Body of pancreas (tissue), 4 donors: ENCODE measurements around the gene POLR3E. TPM values are rescaled to one million over a fixed set of nuclear protein-coding genes. Genes with fewer than 3 reads are reported as not detected.

Experiments used
- ATAC-seq: fragments of 150-250 bp; one replicate; pipeline ENCODE4 v1.9.1; 2016
- DNase-seq, 4 donors: peaks; one replicate each; pipeline ENCODE4 v3.0.0-alpha.2; 2019
- H3K27ac ChIP-seq, 4 donors: fragments of 200-600 bp; sonication (generic); 1 replicate in 3 of 4; 2 replicates in 1 of 4; pipeline versions ENCODE4 v1.5.1 to v1.6.1; 2016 to 2019; ENCODE audit warnings: mild to moderate bottlenecking in 1 of 4, mixed read lengths in 1 of 4, moderate library complexity in 1 of 4
- H3K27me3 ChIP-seq, 2 donors: fragments of 200-600 bp; sonication (generic); one replicate each; pipeline ENCODE4 v1.6.0; 2016; ENCODE audit warnings: mild to moderate bottlenecking in 1 of 2
- H3K36me3 ChIP-seq, 2 donors: fragments of 200-600 bp; sonication (generic); replicated peaks in 1 of 2; 2 replicates each; pipeline ENCODE4 v1.5.1; 2016; ENCODE audit warnings: low read depth in 2 of 2; ENCODE audit not compliant: insufficient read depth in 1 of 2
- H3K4me1 ChIP-seq: fragments of 200-600 bp; sonication (generic); one replicate; pipeline ENCODE4 v1.6.0; 2016
- H3K4me3 ChIP-seq, 2 donors: fragments of 200-600 bp; sonication (generic); 1 replicate in 1 of 2; 2 replicates in 1 of 2; pipeline ENCODE4 v1.5.1; 2016 to 2019
- H3K9me3 ChIP-seq, 3 donors: fragments of 200-600 bp; sonication (generic); 1 replicate in 2 of 3; 2 replicates in 1 of 3; pipeline ENCODE4 v1.5.1; 2016
- POLR2A ChIP-seq, 3 donors: fragments of 450-650 bp; IDR thresholded peaks; one replicate each; pipeline ENCODE4 v1.6.1; 2016; ENCODE audit warnings: antibody characterized with exemption in 3 of 3, mild to moderate bottlenecking in 2 of 3
- WGBS, 2 donors: methylation state at CpG; one replicate each; pipeline ENCODE4 v1.1.5; 2017; 5-methylcytosine and 5-hydroxymethylcytosine counted together
- intact Hi-C: fragments of 100-400 bp; cut with DNase I; formaldehyde crosslinking; loops from one replicate; pipeline ENCODE4 v1.15.1; 2023
- total RNA-seq, 2 donors: library from RNA; depleted of rRNA; stranded (reverse); fragments of >200 nt; gene quantifications; one replicate each; pipeline ENCODE4 v1.1.0, GENCODE V29; 2016
- TF ChIP-seq, protein P1 (sequence below), 7 experiments: fragments of 450-650 bp in 4 of 7; fragments of 200-600 bp in 3 of 7; sonication (generic) in 3 of 7; IDR thresholded peaks; one replicate each; pipeline ENCODE4 v1.5.1; 2016 to 2019; ENCODE audit warnings: antibody characterized with exemption in 7 of 7

The POLR3E gene
- total RNA-seq, 2 donors from 2014 or later, result 52.1 to 94.9 TPM

DNA sequence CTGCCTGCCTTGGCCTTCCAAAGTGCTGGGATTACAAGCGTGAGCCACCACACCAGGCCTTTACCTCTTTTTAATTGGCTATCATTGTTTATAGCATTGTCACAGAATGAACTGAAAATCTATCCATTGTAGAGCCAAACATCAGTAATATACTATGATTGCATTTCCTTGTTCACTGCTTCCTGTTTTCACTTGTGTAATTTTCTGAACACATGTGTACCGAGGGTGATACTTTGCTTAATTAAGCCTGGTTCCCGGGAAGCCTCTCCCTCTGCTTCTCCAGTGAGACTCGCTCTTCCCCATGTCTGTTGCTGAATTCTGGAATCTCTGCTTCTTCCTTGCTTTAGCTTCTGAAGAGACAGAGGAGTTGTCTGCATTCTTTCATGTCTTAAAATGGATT is 33.1 kb downstream of the POLR3E start:
- Histone ChIP-seq H3K36me3 (peaks cover 14 to 21% of the 10 kb centered on the region in 2 donors), H3K9me3 (no peaks in the 10 kb centered on the region), H3K4me1 (no peaks in the 10 kb centered on the region), H3K27ac (no peak overlapping the region), H3K27me3 (no peaks in the 10 kb centered on the region), H3K4me3 (no peak overlapping the region)
- TF ChIP-seq, protein P1, sequence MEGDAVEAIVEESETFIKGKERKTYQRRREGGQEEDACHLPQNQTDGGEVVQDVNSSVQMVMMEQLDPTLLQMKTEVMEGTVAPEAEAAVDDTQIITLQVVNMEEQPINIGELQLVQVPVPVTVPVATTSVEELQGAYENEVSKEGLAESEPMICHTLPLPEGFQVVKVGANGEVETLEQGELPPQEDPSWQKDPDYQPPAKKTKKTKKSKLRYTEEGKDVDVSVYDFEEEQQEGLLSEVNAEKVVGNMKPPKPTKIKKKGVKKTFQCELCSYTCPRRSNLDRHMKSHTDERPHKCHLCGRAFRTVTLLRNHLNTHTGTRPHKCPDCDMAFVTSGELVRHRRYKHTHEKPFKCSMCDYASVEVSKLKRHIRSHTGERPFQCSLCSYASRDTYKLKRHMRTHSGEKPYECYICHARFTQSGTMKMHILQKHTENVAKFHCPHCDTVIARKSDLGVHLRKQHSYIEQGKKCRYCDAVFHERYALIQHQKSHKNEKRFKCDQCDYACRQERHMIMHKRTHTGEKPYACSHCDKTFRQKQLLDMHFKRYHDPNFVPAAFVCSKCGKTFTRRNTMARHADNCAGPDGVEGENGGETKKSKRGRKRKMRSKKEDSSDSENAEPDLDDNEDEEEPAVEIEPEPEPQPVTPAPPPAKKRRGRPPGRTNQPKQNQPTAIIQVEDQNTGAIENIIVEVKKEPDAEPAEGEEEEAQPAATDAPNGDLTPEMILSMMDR (IDR thresholded peaks at IDR 0.05), result no peak
- TF ChIP-seq POLR2A (IDR thresholded peaks at IDR 0.05), result no peak
- ATAC-seq (no peak), DNase-seq (no peak)
- WGBS, 2 donors, result 71 to 78% methylated on average over 4 of the region's 4 CpGs
- intact Hi-C loops, result no loop called here

DNA sequence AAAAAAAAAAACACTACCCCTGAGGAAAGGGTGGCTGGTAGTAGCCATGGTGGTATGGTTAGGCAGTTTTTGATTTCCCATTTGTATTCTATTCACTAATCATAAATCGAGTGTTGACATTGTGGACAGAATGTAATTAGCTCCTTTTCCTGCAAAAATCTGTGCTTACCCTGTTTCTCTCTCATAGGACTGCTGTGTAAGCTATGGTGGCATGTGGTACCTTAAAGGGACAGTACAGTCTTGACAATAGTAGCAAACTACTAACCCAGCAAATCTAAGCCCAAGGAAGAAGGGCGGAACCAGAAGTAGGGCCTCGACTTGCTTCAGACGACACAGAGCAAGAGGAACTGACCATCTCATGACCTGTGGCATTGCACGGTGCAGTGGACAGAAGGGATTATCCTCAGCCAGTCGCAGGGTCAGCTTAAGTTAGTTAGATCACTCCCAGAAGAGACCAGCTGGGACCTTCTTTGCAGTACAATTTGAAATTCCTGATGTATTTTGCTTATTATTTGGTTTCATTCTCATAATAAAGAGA is 36.3 kb downstream of the POLR3E start:
- DNase-seq (peak in 1 of 4 donors; percentile 43), ATAC-seq (no peak)
- H3K9me3 ChIP-seq, result peaks cover 0 to 10% (median 0%) of the 10 kb centered on the region in 3 donors
- H3K27ac ChIP-seq, result no peak overlapping the region
- H3K27me3 ChIP-seq, result no peaks in the 10 kb centered on the region
- 60 to 71% methylated on average over 6 of the region's 6 CpGs for WGBS, 2 donors
- intact Hi-C loops, result no loop called here
- H3K36me3 ChIP-seq, result peaks cover 9 to 14% of the 10 kb centered on the region in 2 donors
- H3K4me3 ChIP-seq, result no peak overlapping the region
- no peaks in the 10 kb centered on the region for H3K4me1 ChIP-seq
- no peak for TF ChIP-seq POLR2A (IDR thresholded peaks at IDR 0.05)
- TF ChIP-seq, protein P1 (IDR thresholded peaks at IDR 0.05), result no peak

DNA sequence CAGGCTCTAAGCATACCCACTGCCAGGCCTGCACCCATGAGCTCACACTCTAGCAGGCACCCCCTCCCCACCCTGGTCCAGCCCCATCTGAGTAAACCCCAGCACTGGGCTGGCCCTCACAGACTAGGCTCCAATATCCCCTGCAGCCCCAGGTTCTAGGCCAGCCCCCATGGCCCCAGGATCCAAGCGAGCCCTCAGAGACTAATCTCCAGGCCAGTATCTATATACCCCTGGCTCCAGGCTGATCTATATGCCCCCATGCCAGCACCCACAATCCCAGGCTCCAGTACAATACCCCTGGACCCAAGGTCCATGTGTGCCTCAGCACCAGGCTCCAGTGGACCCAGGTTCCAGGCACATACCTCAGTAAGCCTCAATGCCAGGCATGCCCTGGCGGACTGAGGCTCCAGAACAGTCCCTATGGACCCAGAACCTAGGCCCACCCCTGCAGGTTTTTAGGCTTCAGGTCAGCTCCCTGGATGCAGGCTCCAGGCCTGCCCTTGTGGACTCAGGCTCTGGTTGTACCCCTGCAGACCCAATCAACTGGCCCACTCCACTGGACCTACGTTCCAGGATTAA is 38.5 kb downstream of the POLR3E start:
- no peak for TF ChIP-seq POLR2A (IDR thresholded peaks at IDR 0.05)
- TF ChIP-seq, protein P1 (IDR thresholded peaks at IDR 0.05), result no peak
- intact Hi-C loops, result no loop called here
- DNase-seq, result no peak
- Histone ChIP-seq H3K9me3 (peaks cover 0 to 10% (median 0%) of the 10 kb centered on the region in 3 donors), H3K4me1 (no peaks in the 10 kb centered on the region), H3K27me3 (no peaks in the 10 kb centered on the region), H3K27ac (no peak overlapping the region), H3K4me3 (no peak overlapping the region), H3K36me3 (peaks cover 7 to 14% of the 10 kb centered on the region in 2 donors)
- ATAC-seq, result no peak
- 97 to 100% methylated on average over 2 to 3 of the region's 3 CpGs for WGBS, 2 donors

DNA sequence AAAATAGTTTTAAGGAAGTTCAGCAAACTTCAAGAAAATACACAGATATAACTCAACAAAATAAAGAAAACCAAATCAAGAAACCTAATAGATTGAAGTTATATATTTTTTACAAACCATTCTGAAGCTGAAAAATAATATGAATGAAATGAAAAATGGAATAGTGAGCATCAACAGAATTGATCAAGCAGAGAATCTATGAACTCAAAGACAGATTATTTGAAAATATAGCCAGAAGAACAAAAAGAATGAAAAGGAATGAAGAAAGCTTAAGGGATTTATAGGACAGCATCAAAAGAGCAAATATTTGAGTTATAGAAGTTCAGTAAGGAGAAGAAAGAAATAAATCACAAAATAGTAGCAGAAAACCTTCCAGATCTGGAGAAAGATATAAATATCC is 39.4 kb downstream of the POLR3E start:
- peaks cover 7 to 14% of the 10 kb centered on the region in 2 donors for H3K36me3 ChIP-seq
- no peak for DNase-seq
- ATAC-seq, result no peak
- H3K27me3 ChIP-seq, result no peaks in the 10 kb centered on the region
- no peak overlapping the region for H3K27ac ChIP-seq
- TF ChIP-seq POLR2A (IDR thresholded peaks at IDR 0.05), result no peak
- TF ChIP-seq, protein P1 (IDR thresholded peaks at IDR 0.05), result no peak
- no peaks in the 10 kb centered on the region for H3K4me1 ChIP-seq
- H3K4me3 ChIP-seq, result no peak overlapping the region
- H3K9me3 ChIP-seq, result peaks cover 0 to 10% (median 0%) of the 10 kb centered on the region in 3 donors
- intact Hi-C loops, result no loop called here

DNA sequence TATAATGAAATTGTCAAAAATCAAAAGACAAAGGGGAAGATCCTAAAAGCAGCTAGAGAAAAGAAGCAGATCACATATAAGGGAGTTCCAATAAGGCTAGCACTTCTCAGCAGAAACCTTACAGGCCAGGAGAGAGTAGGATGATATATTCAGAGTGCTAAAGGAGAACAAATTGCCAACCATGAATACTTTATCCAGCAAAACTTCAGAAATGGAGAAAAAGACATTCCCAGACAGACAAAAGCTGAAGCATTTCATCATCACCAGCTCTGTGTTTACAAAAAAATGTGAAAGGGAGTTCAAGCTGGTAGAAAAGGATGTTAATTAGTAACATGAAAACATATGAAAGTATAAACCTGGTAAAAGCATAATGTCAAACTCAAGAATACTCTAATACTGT is 39.8 kb downstream of the POLR3E start:
- ATAC-seq (no peak), DNase-seq (no peak)
- Histone ChIP-seq H3K36me3 (peaks cover 7 to 11% of the 10 kb centered on the region in 2 donors), H3K4me3 (no peak overlapping the region), H3K27ac (no peak overlapping the region), H3K9me3 (peaks cover 0 to 10% (median 0%) of the 10 kb centered on the region in 3 donors), H3K27me3 (no peaks in the 10 kb centered on the region), H3K4me1 (no peaks in the 10 kb centered on the region)
- TF ChIP-seq POLR2A (IDR thresholded peaks at IDR 0.05), result no peak
- TF ChIP-seq, protein P1 (IDR thresholded peaks at IDR 0.05), result no peak
- intact Hi-C loops, result no loop called here
